HEK293 (cell line): ENCODE results near the gene ZNF735.

ENCODE experiments used
- CTCF ChIA-PET: fragments of 350-600 bp; formaldehyde crosslinking; extraction: SDS; loops from one replicate; lab custom pipeline; 2021; ENCODE audit warnings: antibody characterized with exemption; lab: Yijun Ruan, JAX
- POLR2A ChIA-PET: fragments of 300-600 bp; formaldehyde crosslinking; extraction: SDS; loops from one replicate; lab custom pipeline; 2020; ENCODE audit warnings: antibody characterized with exemption, inconsistent platforms; lab: Yijun Ruan, JAX
- H3K27ac ChIP-seq: fragments of 200-500 bp; sonication (Bioruptor generic); 2 replicates; pipeline ENCODE4 v1.5.1; 2014; ENCODE audit warnings: low read depth, low read length, control low read depth, inconsistent platforms; ENCODE audit errors: extremely low read depth
- H3K36me3 ChIP-seq, 2 experiments: fragments of 200-500 bp in 1 of 2; sonication (Bioruptor generic) in 1 of 2; 1 replicate in 1 of 2; 2 replicates in 1 of 2; pipeline ENCODE4 v1.5.1; 2014 to 2017; ENCODE audit warnings: inconsistent platforms in 2 of 2, low read length in 2 of 2; ENCODE audit not compliant: control insufficient read depth in 2 of 2, insufficient read depth in 1 of 2
- H3K4me1 ChIP-seq: fragments of 200-500 bp; sonication (Bioruptor generic); 2 replicates; pipeline ENCODE4 v1.5.1; 2014; ENCODE audit warnings: mild to moderate bottlenecking, low read length, inconsistent platforms; ENCODE audit not compliant: control insufficient read depth, insufficient read depth
- H3K4me3 ChIP-seq: 2 replicates; pipeline ENCODE4 v1.5.1; 2011; ENCODE audit warnings: low read depth, mild to moderate bottlenecking, control low read depth, low read length, moderate library complexity
- H3K9me3 ChIP-seq: fragments of 200-500 bp; sonication (Bioruptor generic); 2 replicates; pipeline ENCODE4 v1.5.1; 2014; ENCODE audit warnings: low read depth, low read length, inconsistent platforms; ENCODE audit not compliant: control insufficient read depth, insufficient read depth
- PRDM1 ChIP-seq: fragments of 450-650 bp; formaldehyde crosslinking; IDR thresholded peaks from 2 replicates; pipeline ENCODE4; 2016; ENCODE audit warnings: missing biosample characterization, missing genetic modification characterization
- ZBTB21 ChIP-seq: fragments of 450-650 bp; formaldehyde crosslinking; IDR thresholded peaks from 2 replicates; pipeline ENCODE4 v1.5.1; 2017; ENCODE audit warnings: missing biosample characterization, missing genetic modification characterization
- ZBTB48 ChIP-seq: fragments of 450-650 bp; formaldehyde crosslinking; IDR thresholded peaks from 2 replicates; pipeline ENCODE4 v1.5.1; 2016; ENCODE audit warnings: missing biosample characterization, missing genetic modification characterization
- ZFHX2 ChIP-seq: fragments of 450-650 bp; formaldehyde crosslinking; conservative IDR thresholded peaks from 2 replicates; pipeline ENCODE4 v1.5.1; 2016; ENCODE audit warnings: missing biosample characterization, missing genetic modification characterization
- ZNF184 ChIP-seq: fragments of 450-650 bp; IDR thresholded peaks from 2 replicates; pipeline ENCODE4 v1.5.1; 2018; ENCODE audit warnings: missing biosample characterization, mild to moderate bottlenecking, missing genetic modification characterization
- ZNF23 ChIP-seq: fragments of 450-650 bp; formaldehyde crosslinking; IDR thresholded peaks from 2 replicates; pipeline ENCODE4 v1.5.1; 2016; ENCODE audit warnings: missing biosample characterization, missing genetic modification characterization, borderline replicate concordance
- ZNF292 ChIP-seq: fragments of 450-650 bp; formaldehyde crosslinking; IDR thresholded peaks from 2 replicates; pipeline ENCODE4 v1.5.1; 2016; ENCODE audit warnings: low read depth, missing biosample characterization, missing genetic modification characterization, borderline replicate concordance
- ZNF426 ChIP-seq: fragments of 450-650 bp; formaldehyde crosslinking; IDR thresholded peaks from 2 replicates; pipeline ENCODE4 v1.5.1; 2017; ENCODE audit warnings: missing biosample characterization, missing genetic modification characterization, mild to moderate bottlenecking, inconsistent platforms, moderate library complexity
- ZNF473 ChIP-seq: fragments of 450-650 bp; formaldehyde crosslinking; IDR thresholded peaks from 2 replicates; pipeline ENCODE4 v1.5.1; 2017; ENCODE audit warnings: missing biosample characterization, missing genetic modification characterization
- ZNF529 ChIP-seq: fragments of 450-650 bp; formaldehyde crosslinking; IDR thresholded peaks from 2 replicates; pipeline ENCODE4 v1.5.1; 2017; ENCODE audit warnings: missing genetic modification characterization, missing biosample characterization; ENCODE audit not compliant: insufficient replicate concordance
- ZNF549 ChIP-seq: fragments of 450-650 bp; IDR thresholded peaks from 2 replicates; pipeline ENCODE4 v1.5.1; 2018; ENCODE audit warnings: missing biosample characterization, missing genetic modification characterization, mild to moderate bottlenecking, inconsistent platforms, moderate library complexity
- ZNF610 ChIP-seq: fragments of 450-650 bp; formaldehyde crosslinking; IDR thresholded peaks from 2 replicates; pipeline ENCODE4 v1.5.1; 2016; ENCODE audit warnings: missing biosample characterization, missing genetic modification characterization, borderline replicate concordance
- ZNF654 ChIP-seq: fragments of 450-650 bp; formaldehyde crosslinking; IDR thresholded peaks from 2 replicates; pipeline ENCODE4 v1.5.1; 2016; ENCODE audit warnings: low read depth, missing biosample characterization, missing genetic modification characterization
- TF ChIP-seq, protein P1 (sequence below): fragments of 450-650 bp; formaldehyde crosslinking; IDR thresholded peaks from 2 replicates; pipeline ENCODE4 v1.5.1; 2016; ENCODE audit warnings: missing biosample characterization, missing genetic modification characterization, borderline replicate concordance
- TF ChIP-seq, protein P2 (sequence below): fragments of 450-650 bp; IDR thresholded peaks from 2 replicates; pipeline ENCODE4 v1.5.1; 2018; ENCODE audit warnings: missing biosample characterization, mild to moderate bottlenecking, missing genetic modification characterization
- TF ChIP-seq, protein P3 (sequence below): fragments of 450-650 bp; formaldehyde crosslinking; IDR thresholded peaks from 2 replicates; pipeline ENCODE4 v1.5.1; 2016; ENCODE audit warnings: missing biosample characterization, missing genetic modification characterization
- TF ChIP-seq, protein P4 (sequence below): fragments of 450-650 bp; formaldehyde crosslinking; IDR thresholded peaks from 2 replicates; pipeline ENCODE4 v1.5.1; 2017; ENCODE audit warnings: missing biosample characterization, missing genetic modification characterization

The ZNF735 gene

DNA sequence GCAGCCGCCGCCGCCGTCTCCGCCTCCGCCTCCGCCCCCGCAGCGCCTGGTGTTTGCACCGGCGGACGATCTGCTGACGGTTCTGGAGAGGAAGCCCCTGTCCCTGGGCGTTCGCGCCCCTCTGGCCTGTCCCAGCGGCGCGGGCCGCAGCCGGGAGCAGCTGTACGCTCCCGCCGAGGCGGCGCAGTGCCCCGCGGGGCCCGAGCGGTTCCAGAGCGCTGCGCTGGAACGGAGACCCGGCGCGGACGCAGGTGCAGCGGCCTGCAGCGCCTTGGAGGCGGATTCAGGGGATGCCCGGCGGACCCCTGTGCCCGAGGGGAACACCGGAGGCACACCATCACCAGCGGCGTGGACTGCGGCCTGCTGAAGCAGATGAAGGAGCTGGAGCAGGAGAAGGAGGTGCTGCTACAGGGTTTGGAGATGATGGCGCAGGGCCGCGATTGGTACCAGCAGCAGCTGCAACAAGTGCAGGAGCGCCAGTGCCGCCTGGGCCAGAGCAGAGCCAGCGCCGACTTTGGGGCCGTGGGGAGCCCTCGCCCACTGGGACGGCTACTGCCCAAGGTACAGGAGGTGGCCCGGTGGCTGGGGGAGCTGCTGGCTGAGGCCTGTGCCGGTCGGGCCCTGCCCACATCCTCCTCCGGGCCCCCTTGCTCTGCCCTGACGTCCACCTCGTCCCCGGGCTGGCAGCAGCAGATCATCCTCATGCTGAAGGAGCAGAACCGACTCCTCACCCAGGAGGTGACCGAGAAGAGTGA is 24.8 kb upstream of the ZNF735 start:
- Histone ChIP-seq H3K36me3 (no peaks in the 10 kb centered on the region), H3K27ac (no peak overlapping the region), H3K4me3 (no peak overlapping the region), H3K4me1 (no peaks in the 10 kb centered on the region), H3K9me3 (no peaks in the 10 kb centered on the region)
- POLR2A ChIA-PET = no interaction called here
- TF ChIP-seq ZNF610 (tag by site-specific recombination) (no peak), ZBTB21 (no peak), ZBTB48 (no peak), ZNF529 (tag by site-specific recombination) (no peak), ZNF473 (tag by site-specific recombination) (no peak), ZFHX2 (tag by site-specific recombination) (no peak), ZNF292 (tag by site-specific recombination) (no peak), ZNF184 (tag by site-specific recombination) (no peak), ZNF23 (tag by site-specific recombination) (no peak), ZNF549 (tag by site-specific recombination) (no peak), PRDM1 (tag by site-specific recombination) (no peak), ZNF654 (tag by site-specific recombination) (no peak), ZNF426 (tag by site-specific recombination) (no peak)
- TF ChIP-seq, protein P1, sequence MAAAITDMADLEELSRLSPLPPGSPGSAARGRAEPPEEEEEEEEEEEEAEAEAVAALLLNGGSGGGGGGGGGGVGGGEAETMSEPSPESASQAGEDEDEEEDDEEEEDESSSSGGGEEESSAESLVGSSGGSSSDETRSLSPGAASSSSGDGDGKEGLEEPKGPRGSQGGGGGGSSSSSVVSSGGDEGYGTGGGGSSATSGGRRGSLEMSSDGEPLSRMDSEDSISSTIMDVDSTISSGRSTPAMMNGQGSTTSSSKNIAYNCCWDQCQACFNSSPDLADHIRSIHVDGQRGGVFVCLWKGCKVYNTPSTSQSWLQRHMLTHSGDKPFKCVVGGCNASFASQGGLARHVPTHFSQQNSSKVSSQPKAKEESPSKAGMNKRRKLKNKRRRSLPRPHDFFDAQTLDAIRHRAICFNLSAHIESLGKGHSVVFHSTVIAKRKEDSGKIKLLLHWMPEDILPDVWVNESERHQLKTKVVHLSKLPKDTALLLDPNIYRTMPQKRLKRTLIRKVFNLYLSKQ (tag by site-specific recombination) = no peak
- TF ChIP-seq, protein P2, sequence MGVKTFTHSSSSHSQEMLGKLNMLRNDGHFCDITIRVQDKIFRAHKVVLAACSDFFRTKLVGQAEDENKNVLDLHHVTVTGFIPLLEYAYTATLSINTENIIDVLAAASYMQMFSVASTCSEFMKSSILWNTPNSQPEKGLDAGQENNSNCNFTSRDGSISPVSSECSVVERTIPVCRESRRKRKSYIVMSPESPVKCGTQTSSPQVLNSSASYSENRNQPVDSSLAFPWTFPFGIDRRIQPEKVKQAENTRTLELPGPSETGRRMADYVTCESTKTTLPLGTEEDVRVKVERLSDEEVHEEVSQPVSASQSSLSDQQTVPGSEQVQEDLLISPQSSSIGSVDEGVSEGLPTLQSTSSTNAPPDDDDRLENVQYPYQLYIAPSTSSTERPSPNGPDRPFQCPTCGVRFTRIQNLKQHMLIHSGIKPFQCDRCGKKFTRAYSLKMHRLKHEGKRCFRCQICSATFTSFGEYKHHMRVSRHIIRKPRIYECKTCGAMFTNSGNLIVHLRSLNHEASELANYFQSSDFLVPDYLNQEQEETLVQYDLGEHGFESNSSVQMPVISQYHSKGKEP (tag by site-specific recombination) = no peak
- TF ChIP-seq, protein P3, sequence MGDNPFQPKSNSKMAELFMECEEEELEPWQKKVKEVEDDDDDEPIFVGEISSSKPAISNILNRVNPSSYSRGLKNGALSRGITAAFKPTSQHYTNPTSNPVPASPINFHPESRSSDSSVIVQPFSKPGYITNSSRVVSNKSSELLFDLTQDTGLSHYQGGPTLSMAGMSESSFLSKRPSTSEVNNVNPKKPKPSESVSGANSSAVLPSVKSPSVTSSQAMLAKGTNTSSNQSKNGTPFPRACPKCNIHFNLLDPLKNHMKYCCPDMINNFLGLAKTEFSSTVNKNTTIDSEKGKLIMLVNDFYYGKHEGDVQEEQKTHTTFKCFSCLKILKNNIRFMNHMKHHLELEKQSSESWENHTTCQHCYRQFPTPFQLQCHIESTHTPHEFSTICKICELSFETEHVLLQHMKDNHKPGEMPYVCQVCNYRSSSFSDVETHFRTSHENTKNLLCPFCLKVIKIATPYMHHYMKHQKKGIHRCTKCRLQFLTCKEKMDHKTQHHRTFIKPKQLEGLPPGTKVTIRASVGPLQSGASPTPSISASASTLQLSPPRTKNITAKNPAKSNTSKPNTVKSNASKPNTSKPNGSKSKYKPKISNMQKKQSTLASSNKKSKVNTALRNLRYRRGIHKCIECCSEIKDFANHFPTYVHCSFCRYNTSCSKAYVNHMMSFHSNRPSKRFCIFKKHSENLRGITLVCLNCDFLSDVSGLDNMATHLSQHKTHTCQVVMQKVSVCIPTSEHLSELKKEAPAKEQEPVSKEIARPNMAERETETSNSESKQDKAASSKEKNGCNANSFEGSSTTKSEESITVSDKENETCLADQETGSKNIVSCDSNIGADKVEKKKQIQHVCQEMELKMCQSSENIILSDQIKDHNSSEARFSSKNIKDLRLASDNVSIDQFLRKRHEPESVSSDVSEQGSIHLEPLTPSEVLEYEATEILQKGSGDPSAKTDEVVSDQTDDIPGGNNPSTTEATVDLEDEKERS (tag by site-specific recombination) = no peak
- TF ChIP-seq, protein P4, sequence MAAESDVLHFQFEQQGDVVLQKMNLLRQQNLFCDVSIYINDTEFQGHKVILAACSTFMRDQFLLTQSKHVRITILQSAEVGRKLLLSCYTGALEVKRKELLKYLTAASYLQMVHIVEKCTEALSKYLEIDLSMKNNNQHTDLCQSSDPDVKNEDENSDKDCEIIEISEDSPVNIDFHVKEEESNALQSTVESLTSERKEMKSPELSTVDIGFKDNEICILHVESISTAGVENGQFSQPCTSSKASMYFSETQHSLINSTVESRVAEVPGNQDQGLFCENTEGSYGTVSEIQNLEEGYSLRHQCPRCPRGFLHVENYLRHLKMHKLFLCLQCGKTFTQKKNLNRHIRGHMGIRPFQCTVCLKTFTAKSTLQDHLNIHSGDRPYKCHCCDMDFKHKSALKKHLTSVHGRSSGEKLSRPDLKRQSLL (tag by site-specific recombination) = no peak
- CTCF ChIA-PET = interaction anchor here (0.5 kb wide), 1 partner anchor 295 kb away, joined by 3 read pairs; no protein-coding TSS in a partner anchor
